Activated CD4-positive, alpha-beta memory T cell treated with anti-CD3 and anti-CD28 coated beads, Interleukin-2, amount 10 ng/mL, durations not matched to agents 7 days and 5 days (primary cell): Measurements from ENCODE around the gene RELT. TPM values are rescaled to one million over a fixed set of nuclear protein-coding genes. Genes with fewer than 3 reads are reported as not detected.
"Not testable (repeated sequence)": the region's sequence is repeated elsewhere in the genome, so short reads cannot be mapped to it uniquely, and the experiment has no call there.

Experiments
- CTCF ChIA-PET: fragments of 350-600 bp; sonication (Branson Sonifier 250); formaldehyde crosslinking; loops from one replicate; lab custom pipeline; 2021; ENCODE audit warnings: antibody characterized with exemption, inconsistent platforms; lab: Charles Lee
- POLR2A ChIA-PET: fragments of 350-600 bp; sonication (Branson Sonifier 250); formaldehyde crosslinking; loops from one replicate; lab custom pipeline; 2021; ENCODE audit warnings: antibody characterized with exemption; lab: Charles Lee
- DNase-seq: peaks from one replicate; pipeline ENCODE4 v3.0.0-alpha.2; 2020
- H3K27ac Mint-ChIP-seq: one replicate; pipeline ENCODE4 v1.8.0; 2021; ENCODE audit warnings: mild to moderate bottlenecking, mixed read lengths
- H3K27me3 Mint-ChIP-seq: one replicate; pipeline ENCODE4 v1.8.0; 2021; ENCODE audit warnings: mixed read lengths
- H3K36me3 Mint-ChIP-seq: one replicate; pipeline ENCODE4 v1.8.0; 2021; ENCODE audit warnings: low read depth, mixed read lengths
- H3K4me1 Mint-ChIP-seq: one replicate; pipeline ENCODE4 v1.8.0; 2021; ENCODE audit warnings: mixed read lengths
- H3K4me3 Mint-ChIP-seq: one replicate; pipeline ENCODE4 v1.8.0; 2021; ENCODE audit warnings: mild to moderate bottlenecking, mixed read lengths
- H3K9me3 Mint-ChIP-seq: one replicate; pipeline ENCODE4 v1.8.0; 2021; ENCODE audit warnings: mixed read lengths
- total RNA-seq, 2 experiments: library from RNA; stranded (reverse); gene quantifications; one replicate each; pipeline ENCODE4 v1.2.3, GENCODE V29; 2021

Gene RELT
- total RNA-seq, 2 experiments from 2014 or later, result 26.0 to 27.3 TPM

DNA sequence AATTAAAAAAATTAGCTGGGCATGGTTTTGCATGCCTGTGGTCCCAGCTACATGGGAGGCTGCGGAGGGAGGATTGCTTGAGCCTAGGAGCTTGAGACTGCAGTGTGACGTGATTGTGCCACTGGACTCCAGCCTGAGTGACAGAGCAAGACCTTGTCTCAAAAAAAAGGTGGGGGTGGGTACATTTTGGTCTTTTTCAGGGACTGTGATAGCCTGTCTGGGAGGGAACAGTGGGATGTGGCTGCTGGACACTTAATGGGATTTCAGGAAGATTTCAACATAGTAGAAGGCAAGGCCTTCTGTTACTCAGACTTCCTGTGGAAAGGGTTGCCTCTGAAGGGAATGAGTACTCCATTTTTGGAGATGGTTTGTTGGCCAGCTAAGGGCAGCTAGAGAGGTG, 40.6 kb downstream of the RELT start:
- POLR2A ChIA-PET, result no interaction called here
- no peak for DNase-seq
- H3K4me3 Mint-ChIP-seq, result no peak overlapping the region
- no peak overlapping the region for H3K27ac Mint-ChIP-seq
- CTCF ChIA-PET, result interaction anchor here (0.6 to 1.3 kb wide), 2 partner anchors 62 to 66 kb away, joined by 3 to 5 read pairs; no protein-coding TSS in a partner anchor
- H3K27me3 Mint-ChIP-seq, result no peaks in the 10 kb centered on the region
- H3K4me1 Mint-ChIP-seq, result peaks cover 7% of the 10 kb centered on the region
- H3K9me3 Mint-ChIP-seq, result no peaks in the 10 kb centered on the region
- peaks cover 7% of the 10 kb centered on the region for H3K36me3 Mint-ChIP-seq

DNA sequence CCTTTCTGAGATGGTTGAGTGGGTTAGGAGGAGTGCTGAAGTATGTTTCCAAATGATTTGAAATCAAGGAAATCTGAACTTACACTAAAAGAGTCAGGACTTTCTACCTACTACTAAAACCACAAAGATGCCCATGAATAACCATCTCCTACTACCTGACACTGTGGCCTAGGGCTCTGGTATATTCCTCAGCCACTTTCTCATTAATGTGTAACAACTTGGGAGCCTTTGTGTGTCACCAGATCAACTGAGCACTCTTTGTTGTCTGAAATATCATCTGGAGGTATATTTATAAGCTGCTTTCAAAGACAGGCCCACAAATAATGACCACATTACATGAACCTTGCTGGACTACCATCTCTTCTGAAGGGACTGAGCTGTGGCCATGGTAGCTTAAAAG, 43.9 kb downstream of the RELT start:
- H3K27ac Mint-ChIP-seq, result no peak overlapping the region
- H3K36me3 Mint-ChIP-seq, result peaks cover 7% of the 10 kb centered on the region
- no peak overlapping the region for H3K4me3 Mint-ChIP-seq
- DNase-seq, result no peak
- ChIA-PET CTCF (no interaction called here), POLR2A (no interaction called here)
- no peaks in the 10 kb centered on the region for H3K9me3 Mint-ChIP-seq
- peaks cover 2% of the 10 kb centered on the region for H3K4me1 Mint-ChIP-seq
- H3K27me3 Mint-ChIP-seq, result no peaks in the 10 kb centered on the region

DNA sequence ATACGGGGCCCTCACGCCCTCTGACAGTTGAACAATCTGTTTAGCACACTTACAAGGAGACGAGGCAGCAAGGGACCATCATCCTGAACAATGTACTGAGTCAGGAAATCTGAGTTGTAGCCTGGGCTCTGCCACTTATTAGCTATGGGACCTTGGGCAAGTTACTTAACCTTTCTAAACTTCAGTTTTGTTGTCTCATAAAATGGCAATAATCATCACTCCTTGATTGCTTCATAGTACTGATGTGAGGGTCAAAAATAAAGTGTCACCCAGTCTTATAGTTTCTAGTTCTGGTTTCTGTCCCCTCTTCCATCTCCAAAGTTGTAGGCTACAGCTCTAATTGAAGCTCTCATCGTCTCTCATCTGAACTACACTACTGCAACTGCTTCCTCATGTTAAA, 46.7 kb downstream of the RELT start:
- Mint-ChIP-seq H3K27ac (no peak overlapping the region), H3K4me3 (no peak overlapping the region)
- CTCF ChIA-PET, result no interaction called here

GRCh38 chr11:73423506-73423905, 47.3 kb downstream of the RELT start:
- Mint-ChIP-seq H3K36me3 (no peaks in the 10 kb centered on the region), H3K9me3 (no peaks in the 10 kb centered on the region), H3K27ac (no peak overlapping the region), H3K27me3 (no peaks in the 10 kb centered on the region), H3K4me3 (no peak overlapping the region), H3K4me1 (peaks cover 6% of the 10 kb centered on the region)
- POLR2A ChIA-PET, result no interaction called here
- DNase-seq, result no peak
- CTCF ChIA-PET, result no interaction called here

More for the DNA sequence above, 46.7 kb downstream of the RELT start:
- Mint-ChIP-seq H3K36me3 (peaks cover 5% of the 10 kb centered on the region), H3K4me1 (peaks cover 1% of the 10 kb centered on the region), H3K27me3 (no peaks in the 10 kb centered on the region), H3K9me3 (no peaks in the 10 kb centered on the region)
- DNase-seq, result no peak
- POLR2A ChIA-PET, result no interaction called here

DNA sequence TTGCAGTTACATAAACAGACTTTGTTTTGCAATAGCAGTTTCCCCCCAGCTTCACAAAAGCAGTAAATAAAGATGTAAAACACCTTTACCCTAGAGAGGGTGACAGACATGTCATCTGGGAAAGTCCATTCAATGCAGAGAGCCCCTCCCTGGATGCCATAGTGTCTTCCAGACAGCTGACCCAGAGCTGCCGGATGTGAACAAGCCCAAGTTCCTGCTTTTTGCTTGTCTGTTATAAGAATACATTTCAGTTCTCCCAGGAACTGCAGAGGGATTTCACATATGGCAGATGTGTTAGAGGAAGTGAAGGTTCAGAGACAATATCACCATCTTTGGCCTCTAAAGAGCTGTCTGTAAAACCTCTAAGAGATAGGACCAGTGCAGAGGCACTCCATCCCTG, 48.9 kb downstream of the RELT start:
- H3K36me3 Mint-ChIP-seq, result no peaks in the 10 kb centered on the region
- H3K27me3 Mint-ChIP-seq, result no peaks in the 10 kb centered on the region
- peaks cover 6% of the 10 kb centered on the region for H3K4me1 Mint-ChIP-seq
- ChIA-PET POLR2A (no interaction called here), CTCF (no interaction called here)
- DNase-seq, result no peak
- H3K27ac Mint-ChIP-seq, result no peak overlapping the region
- H3K4me3 Mint-ChIP-seq, result no peak overlapping the region
- no peaks in the 10 kb centered on the region for H3K9me3 Mint-ChIP-seq

DNA sequence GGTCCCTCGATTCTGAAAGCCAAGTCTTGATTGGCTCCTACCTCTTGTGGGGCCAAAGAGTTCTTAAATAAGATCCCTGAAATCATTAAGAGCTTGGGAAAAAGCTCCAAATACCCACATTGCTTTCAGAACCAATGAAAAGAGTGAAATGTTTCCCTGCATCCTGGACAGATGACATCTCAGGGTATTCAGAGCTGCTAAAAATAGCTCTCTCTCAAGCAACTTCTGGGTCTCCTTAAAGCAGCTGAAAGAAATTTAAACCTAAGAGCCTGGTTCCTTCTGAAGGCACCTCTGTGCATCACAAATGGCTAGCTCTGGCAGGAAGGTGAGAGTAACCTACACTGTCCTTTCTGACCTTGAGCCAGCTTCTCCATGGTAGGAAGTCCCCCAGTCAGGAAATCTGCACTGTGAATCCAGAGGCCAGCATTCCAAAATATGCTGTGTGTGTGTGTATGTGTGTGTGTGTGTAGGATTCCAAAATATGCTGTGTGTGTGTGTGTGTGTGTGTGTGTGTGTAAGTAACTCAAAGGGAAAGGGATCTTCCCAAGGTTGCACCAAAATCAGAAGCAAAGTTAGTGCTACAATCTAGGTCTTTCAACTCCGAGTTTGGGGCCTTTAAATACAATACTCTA, 50.1 kb downstream of the RELT start:
- H3K27me3 Mint-ChIP-seq, result no peaks in the 10 kb centered on the region
- no peak overlapping the region for H3K27ac Mint-ChIP-seq
- H3K9me3 Mint-ChIP-seq, result no peaks in the 10 kb centered on the region
- ChIA-PET POLR2A (no interaction called here), CTCF (no interaction called here)
- no peaks in the 10 kb centered on the region for H3K36me3 Mint-ChIP-seq
- no peak for DNase-seq
- peaks cover 6% of the 10 kb centered on the region for H3K4me1 Mint-ChIP-seq
- H3K4me3 Mint-ChIP-seq, result no peak overlapping the region

GRCh38 chr11:73428227-73428626, 52.0 kb downstream of the RELT start:
- H3K36me3 Mint-ChIP-seq, result no peaks in the 10 kb centered on the region
- no peak for DNase-seq
- CTCF ChIA-PET, result interaction anchor here (0.7 kb wide), 1 partner anchor 77 kb away, joined by 3 read pairs; no protein-coding TSS in a partner anchor
- H3K4me3 Mint-ChIP-seq, result no peak overlapping the region
- POLR2A ChIA-PET, result interaction anchor here (1.0 kb wide), 1 partner anchor 13 kb away, joined by 3 read pairs; no protein-coding TSS in a partner anchor
- no peak overlapping the region for H3K27ac Mint-ChIP-seq
- H3K4me1 Mint-ChIP-seq, result peaks cover 6% of the 10 kb centered on the region
- H3K27me3 Mint-ChIP-seq, result no peaks in the 10 kb centered on the region
- no peaks in the 10 kb centered on the region for H3K9me3 Mint-ChIP-seq

- H3K36me3 Mint-ChIP-seq, result no peaks in the 10 kb centered on the region
- no peak overlapping the region for H3K27ac Mint-ChIP-seq
- no peak overlapping the region for H3K4me3 Mint-ChIP-seq
- no peak for DNase-seq
- CTCF ChIA-PET, result interaction anchor here (0.7 kb wide), 1 partner anchor 78 kb away, joined by 3 read pairs; no protein-coding TSS in a partner anchor
- H3K9me3 Mint-ChIP-seq, result no peaks in the 10 kb centered on the region
- POLR2A ChIA-PET, result interaction anchor here (1.0 kb wide), 1 partner anchor 14 kb away, joined by 3 read pairs; no protein-coding TSS in a partner anchor
- peaks cover 6% of the 10 kb centered on the region for H3K4me1 Mint-ChIP-seq
- H3K27me3 Mint-ChIP-seq, result no peaks in the 10 kb centered on the region
Measured at GRCh38 chr11:73428699-73429098, 52.5 kb downstream of the RELT start.

DNA sequence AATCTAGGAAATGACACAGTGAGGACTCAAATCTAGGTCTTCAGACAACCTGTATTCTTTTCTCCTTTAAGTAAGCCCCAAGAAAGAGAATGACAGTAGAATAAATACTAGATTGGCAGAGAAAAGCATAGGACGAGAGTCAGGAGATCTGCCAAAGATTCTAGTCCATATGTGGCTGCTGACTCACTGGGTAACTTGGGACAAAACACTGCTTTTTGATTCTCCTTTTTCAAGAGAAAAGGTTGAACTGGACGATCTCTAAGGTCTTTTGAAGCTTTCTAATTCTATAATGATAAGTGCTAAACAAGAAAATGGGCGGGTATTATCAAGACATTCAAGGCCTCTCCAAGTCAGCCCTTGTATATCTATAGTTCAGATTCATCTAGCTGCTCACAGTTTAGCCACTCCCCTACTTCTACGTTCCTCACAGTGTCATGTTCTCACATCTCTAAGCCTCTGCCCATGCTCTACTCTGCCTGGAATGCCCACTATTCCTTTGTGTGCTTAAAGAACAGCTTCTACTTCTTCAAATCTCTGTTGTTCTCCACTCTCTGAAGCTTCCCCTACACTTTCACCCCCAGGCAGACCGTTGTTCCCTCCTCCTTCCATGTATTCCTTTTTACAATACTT, 53.0 kb downstream of the RELT start:
- Mint-ChIP-seq H3K9me3 (no peaks in the 10 kb centered on the region), H3K27me3 (no peaks in the 10 kb centered on the region), H3K4me3 (no peak overlapping the region), H3K4me1 (peaks cover 6% of the 10 kb centered on the region), H3K36me3 (no peaks in the 10 kb centered on the region), H3K27ac (no peak overlapping the region)
- ChIA-PET POLR2A (interaction anchor here (1.2 kb wide), 1 partner anchor 10 kb away, joined by 4 read pairs; no protein-coding TSS in a partner anchor), CTCF (interaction anchor here (0.6 to 1.4 kb wide), 2 partner anchors 68 to 122 kb away, joined by 3 read pairs; no protein-coding TSS in a partner anchor)
- DNase-seq, result no peak

GRCh38 chr11:73430326-73430725, 54.1 kb downstream of the RELT start:
- Mint-ChIP-seq H3K9me3 (no peaks in the 10 kb centered on the region), H3K36me3 (no peaks in the 10 kb centered on the region), H3K4me3 (no peak overlapping the region), H3K27me3 (no peaks in the 10 kb centered on the region), H3K27ac (no peak overlapping the region), H3K4me1 (peaks cover 6% of the 10 kb centered on the region)
- POLR2A ChIA-PET, result interaction anchor here (1.2 kb wide), 1 partner anchor 9 kb away, joined by 4 read pairs; no protein-coding TSS in a partner anchor
- DNase-seq, result no peak
- CTCF ChIA-PET, result interaction anchor here (1.4 kb wide), 1 partner anchor 123 kb away, joined by 3 read pairs; no protein-coding TSS in a partner anchor

DNA sequence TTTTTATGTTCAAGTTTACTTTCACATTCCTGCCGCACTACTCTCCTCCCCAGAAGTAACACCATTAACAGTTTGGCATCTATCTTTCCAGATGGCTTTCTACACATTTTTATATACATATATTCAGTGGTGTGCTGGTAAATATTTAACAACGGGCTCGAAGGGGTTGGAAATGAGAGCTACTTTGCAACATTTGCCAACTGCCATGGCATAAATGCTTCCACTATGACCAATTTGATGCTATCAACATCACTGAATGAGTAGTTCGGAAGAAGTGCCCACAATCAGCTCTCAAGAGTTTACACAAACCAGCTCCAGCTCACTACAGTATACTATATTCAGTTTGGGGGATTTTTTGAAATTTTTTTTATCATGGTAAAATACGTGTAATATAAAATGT, 55.2 kb downstream of the RELT start:
- DNase-seq, result no peak
- H3K4me3 Mint-ChIP-seq, result no peak overlapping the region
- no peaks in the 10 kb centered on the region for H3K36me3 Mint-ChIP-seq
- peaks cover 6% of the 10 kb centered on the region for H3K4me1 Mint-ChIP-seq
- ChIA-PET POLR2A (no interaction called here), CTCF (no interaction called here)
- H3K9me3 Mint-ChIP-seq, result no peaks in the 10 kb centered on the region
- H3K27me3 Mint-ChIP-seq, result no peaks in the 10 kb centered on the region
- no peak overlapping the region for H3K27ac Mint-ChIP-seq

DNA sequence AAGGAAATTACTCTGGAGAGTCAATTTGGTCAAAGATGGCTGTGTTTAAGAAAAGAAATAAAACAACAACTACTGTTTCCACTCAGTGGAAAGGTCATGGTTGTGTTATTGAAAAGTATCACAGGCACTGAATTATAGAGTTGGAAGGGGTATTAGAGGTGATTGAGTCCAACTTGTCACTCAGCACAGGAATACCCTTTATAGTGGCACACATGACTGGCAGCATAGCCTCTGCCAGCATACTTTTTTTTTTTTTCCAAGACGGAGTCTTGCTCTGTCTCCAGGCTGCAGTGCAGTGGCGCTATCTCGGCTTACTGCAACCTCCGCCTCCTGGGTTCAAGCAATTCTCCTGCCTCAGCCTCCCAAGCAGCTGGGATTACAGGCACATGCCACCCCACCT, 60.7 kb downstream of the RELT start:
- H3K4me1 Mint-ChIP-seq, H3K4me3 Mint-ChIP-seq, H3K36me3 Mint-ChIP-seq, H3K27me3 Mint-ChIP-seq, DNase-seq, H3K9me3 Mint-ChIP-seq, POLR2A ChIA-PET, H3K27ac Mint-ChIP-seq: not testable (repeated sequence)
- CTCF ChIA-PET, result interaction anchor here (1.2 kb wide), 2 partner anchors 86 to 101 kb away, joined by 3 read pairs; no protein-coding TSS in a partner anchor
